PFSK-1 (cell line): ENCODE results near the gene TOM1L2.

ENCODE experiments used
- FOXP2 ChIP-seq: optimal IDR thresholded peaks from 2 replicates; pipeline ENCODE3; 2011; ENCODE audit warnings: borderline replicate concordance, control low read depth, inconsistent platforms; ENCODE audit not compliant: insufficient read depth; ENCODE audit errors: extremely low read length, extremely low read depth
- POLR2AphosphoS5 ChIP-seq: IDR thresholded peaks from 2 replicates; pipeline ENCODE4 v1.6.1; 2012; ENCODE audit warnings: low read depth, mild to moderate bottlenecking, control low read depth, low read length, moderate library complexity
- SIN3A ChIP-seq: IDR thresholded peaks from 2 replicates; pipeline ENCODE4 v1.6.1; 2012; ENCODE audit warnings: mild to moderate bottlenecking, low read length, moderate library complexity, borderline replicate concordance; ENCODE audit not compliant: insufficient read depth
- TAF1 ChIP-seq: IDR thresholded peaks from 2 replicates; pipeline ENCODE4 v1.6.1; 2012; ENCODE audit warnings: low read length, control low read depth, borderline replicate concordance; ENCODE audit not compliant: insufficient read depth
- TF ChIP-seq, protein P1 (sequence below), 2 experiments: IDR thresholded peaks; 2 replicates each; pipeline versions ENCODE4 v1.6.1 to v1.8.0; 2011 to 2012; ENCODE audit warnings: low read depth in 2 of 2, low read length in 2 of 2, control low read depth in 1 of 2, inconsistent platforms in 1 of 2, mild to moderate bottlenecking in 1 of 2, moderate library complexity in 1 of 2; ENCODE audit not compliant: insufficient read depth in 1 of 2

TOM1L2 gene

DNA sequence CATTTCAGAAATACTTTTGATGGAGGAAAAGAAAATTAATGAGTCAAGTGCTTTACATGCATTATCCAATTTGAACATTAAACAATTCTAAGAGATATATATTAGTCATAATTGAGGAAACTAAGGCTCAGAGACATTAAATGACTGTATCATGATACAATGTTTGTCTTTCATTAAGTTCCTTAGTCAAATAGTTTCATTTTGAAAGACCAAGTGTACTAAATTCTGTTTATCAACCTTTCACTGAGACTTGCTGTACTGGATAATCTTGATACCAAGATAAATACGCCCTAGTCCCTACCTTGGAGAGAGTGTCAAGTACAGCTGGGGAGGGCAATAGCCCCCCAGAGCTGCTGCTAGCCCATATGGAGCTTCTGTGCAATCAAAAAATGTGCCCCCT, 24.2 kb downstream of the TOM1L2 start:
- TF ChIP-seq FOXP2, result no peak
- TF ChIP-seq SIN3A, result no peak
- no peak for TF ChIP-seq POLR2AphosphoS5
- TF ChIP-seq, protein P1, sequence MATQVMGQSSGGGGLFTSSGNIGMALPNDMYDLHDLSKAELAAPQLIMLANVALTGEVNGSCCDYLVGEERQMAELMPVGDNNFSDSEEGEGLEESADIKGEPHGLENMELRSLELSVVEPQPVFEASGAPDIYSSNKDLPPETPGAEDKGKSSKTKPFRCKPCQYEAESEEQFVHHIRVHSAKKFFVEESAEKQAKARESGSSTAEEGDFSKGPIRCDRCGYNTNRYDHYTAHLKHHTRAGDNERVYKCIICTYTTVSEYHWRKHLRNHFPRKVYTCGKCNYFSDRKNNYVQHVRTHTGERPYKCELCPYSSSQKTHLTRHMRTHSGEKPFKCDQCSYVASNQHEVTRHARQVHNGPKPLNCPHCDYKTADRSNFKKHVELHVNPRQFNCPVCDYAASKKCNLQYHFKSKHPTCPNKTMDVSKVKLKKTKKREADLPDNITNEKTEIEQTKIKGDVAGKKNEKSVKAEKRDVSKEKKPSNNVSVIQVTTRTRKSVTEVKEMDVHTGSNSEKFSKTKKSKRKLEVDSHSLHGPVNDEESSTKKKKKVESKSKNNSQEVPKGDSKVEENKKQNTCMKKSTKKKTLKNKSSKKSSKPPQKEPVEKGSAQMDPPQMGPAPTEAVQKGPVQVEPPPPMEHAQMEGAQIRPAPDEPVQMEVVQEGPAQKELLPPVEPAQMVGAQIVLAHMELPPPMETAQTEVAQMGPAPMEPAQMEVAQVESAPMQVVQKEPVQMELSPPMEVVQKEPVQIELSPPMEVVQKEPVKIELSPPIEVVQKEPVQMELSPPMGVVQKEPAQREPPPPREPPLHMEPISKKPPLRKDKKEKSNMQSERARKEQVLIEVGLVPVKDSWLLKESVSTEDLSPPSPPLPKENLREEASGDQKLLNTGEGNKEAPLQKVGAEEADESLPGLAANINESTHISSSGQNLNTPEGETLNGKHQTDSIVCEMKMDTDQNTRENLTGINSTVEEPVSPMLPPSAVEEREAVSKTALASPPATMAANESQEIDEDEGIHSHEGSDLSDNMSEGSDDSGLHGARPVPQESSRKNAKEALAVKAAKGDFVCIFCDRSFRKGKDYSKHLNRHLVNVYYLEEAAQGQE (IDR thresholded peaks at IDR 0.05; ENCODE audit: insufficient read depth in 1 of 2, low read depth in 2 of 2, low read length in 2 of 2), result no peak
- no peak for TF ChIP-seq TAF1

GRCh38 chr17:17947309-17947708, 24.9 kb downstream of the TOM1L2 start:
- TF ChIP-seq SIN3A (no peak), POLR2AphosphoS5 (no peak), TAF1 (no peak), FOXP2 (no peak)
- TF ChIP-seq, protein P1 (IDR thresholded peaks at IDR 0.05; ENCODE audit: insufficient read depth in 1 of 2, low read depth in 2 of 2, low read length in 2 of 2), result no peak

- TF ChIP-seq, protein P1 (IDR thresholded peaks at IDR 0.05; ENCODE audit: insufficient read depth in 1 of 2, low read depth in 2 of 2, low read length in 2 of 2), result no peak
- no peak for TF ChIP-seq POLR2AphosphoS5
- no peak for TF ChIP-seq TAF1
- no peak for TF ChIP-seq SIN3A
- TF ChIP-seq FOXP2, result no peak
These were observed 26.1 kb downstream of the TOM1L2 start for GRCh38 chr17:17946093-17946492.

DNA sequence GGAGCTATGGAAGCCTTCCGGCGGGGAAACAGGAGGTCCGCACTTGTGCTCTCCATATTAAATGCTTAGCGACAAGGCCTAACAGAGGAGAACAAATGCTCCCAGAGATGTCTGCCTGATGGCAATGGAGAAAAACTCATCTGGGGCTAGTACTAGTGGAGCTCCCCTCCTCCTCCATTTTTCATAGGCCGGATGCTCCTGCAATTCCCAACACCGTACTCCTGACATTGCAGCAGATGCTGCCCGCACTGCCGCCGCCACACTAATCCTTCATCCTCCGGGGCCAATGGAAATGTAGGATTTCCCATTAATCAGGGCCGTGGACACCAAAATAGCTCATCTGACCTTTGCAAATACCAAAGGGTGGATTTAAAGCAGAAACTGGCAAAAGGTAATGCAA, 27.5 kb downstream of the TOM1L2 start:
- TF ChIP-seq SIN3A (no peak), TAF1 (no peak), FOXP2 (no peak), POLR2AphosphoS5 (no peak)
- TF ChIP-seq, protein P1 (IDR thresholded peaks at IDR 0.05; ENCODE audit: insufficient read depth in 1 of 2, low read depth in 2 of 2, low read length in 2 of 2), result no peak

GRCh38 chr17:17944242-17944641, 28.0 kb downstream of the TOM1L2 start:
- no peak for TF ChIP-seq TAF1
- TF ChIP-seq FOXP2, result no peak
- no peak for TF ChIP-seq SIN3A
- TF ChIP-seq, protein P1 (IDR thresholded peaks at IDR 0.05; ENCODE audit: insufficient read depth in 1 of 2, low read depth in 2 of 2, low read length in 2 of 2), result no peak
- TF ChIP-seq POLR2AphosphoS5, result no peak
